PC-9 (cell line): Measurements from ENCODE around the gene P2RY8. TPM values are rescaled to one million over a fixed set of nuclear protein-coding genes. Genes with fewer than 3 reads are reported as not detected.
"Not testable (repeated sequence)": the region's sequence is repeated elsewhere in the genome, so short reads cannot be mapped to it uniquely, and the experiment has no call there.

Experiments
- BruUV-seq: library from RNA; stranded (reverse); fragments of 400-500 nt; replicated peaks from 2 replicates; lab custom pipeline; 2021; lab: Mats Ljungman, UMichigan
- CTCF ChIA-PET: fragments of 300-600 bp; sonication (Branson Sonifier 250); formaldehyde crosslinking; loops from one replicate; lab custom pipeline; 2022; ENCODE audit warnings: antibody characterized with exemption; lab: Charles Lee
- POLR2A ChIA-PET: fragments of 300-600 bp; sonication (Branson Sonifier 250); formaldehyde crosslinking; loops from one replicate; lab custom pipeline; 2022; ENCODE audit warnings: antibody characterized with exemption; ENCODE audit not compliant: unreplicated experiment; lab: Charles Lee
- DNase-seq, 2 experiments: peaks; one replicate each; pipeline versions ENCODE4 v3.0.0 to v3.0.0-alpha.2; 2015 to 2022; ENCODE audit warnings: mixed read lengths in 1 of 2
- H2AFZ ChIP-seq: fragments of 200-600 bp; sonication (generic); 2 replicates; pipeline ENCODE4 v1.8.1; 2017; ENCODE audit warnings: antibody characterized with exemption
- H3F3A ChIP-seq: fragments of 200-600 bp; sonication (generic); 2 replicates; pipeline ENCODE4 v1.8.1; 2017; ENCODE audit warnings: antibody characterized with exemption, mild to moderate bottlenecking, low read depth; ENCODE audit not compliant: insufficient read depth
- H3K27ac ChIP-seq: fragments of 200-600 bp; sonication (generic); 2 replicates; pipeline ENCODE4 v1.6.1; 2016; ENCODE audit warnings: mixed run types
- H3K27me3 ChIP-seq: fragments of 200-600 bp; sonication (generic); 2 replicates; pipeline ENCODE4 v1.6.1; 2016; ENCODE audit warnings: low read depth, mixed run types; ENCODE audit not compliant: insufficient read depth
- H3K36me3 ChIP-seq: fragments of 200-600 bp; sonication (generic); 2 replicates; pipeline ENCODE4 v1.6.1; 2016; ENCODE audit warnings: low read depth, mixed run types
- H3K4me1 ChIP-seq: fragments of 200-600 bp; sonication (generic); replicated peaks from 2 replicates; pipeline ENCODE4 v1.6.1; 2016; ENCODE audit warnings: mixed run types; ENCODE audit not compliant: insufficient read depth
- H3K4me2 ChIP-seq: fragments of 200-600 bp; sonication (generic); 2 replicates; pipeline ENCODE4 v1.6.1; 2017; ENCODE audit warnings: mixed run types
- H3K4me3 ChIP-seq: fragments of 200-600 bp; sonication (generic); 2 replicates; pipeline ENCODE4 v1.6.1; 2016; ENCODE audit warnings: mixed run types
- H3K79me2 ChIP-seq: fragments of 200-600 bp; sonication (generic); 2 replicates; pipeline ENCODE4 v1.6.1; 2017; ENCODE audit warnings: low read depth, mixed run types
- H3K9me2 ChIP-seq: fragments of 200-600 bp; sonication (generic); 2 replicates; pipeline ENCODE4 v1.8.1; 2017; ENCODE audit warnings: mild to moderate bottlenecking; ENCODE audit not compliant: insufficient read depth
- H3K9me3 ChIP-seq: fragments of 200-600 bp; sonication (generic); 2 replicates; pipeline ENCODE4 v1.8.1; 2016; ENCODE audit warnings: low read depth; ENCODE audit not compliant: insufficient read depth
- H4K20me1 ChIP-seq: fragments of 200-600 bp; sonication (generic); 2 replicates; pipeline ENCODE4 v1.8.1; 2017; ENCODE audit not compliant: insufficient read depth
- CTCF ChIP-seq: fragments of 200-600 bp; sonication (generic); conservative IDR thresholded peaks from 2 replicates; pipeline ENCODE4 v1.6.1; 2017; ENCODE audit warnings: mixed run types, antibody characterized with exemption, mild to moderate bottlenecking, moderate library complexity
- EZH2 ChIP-seq: fragments of 200-600 bp; sonication (generic); IDR thresholded peaks from 2 replicates; pipeline ENCODE4 v1.8.0; 2017; ENCODE audit warnings: antibody characterized with exemption, low read depth
- intact Hi-C: fragments of 100-400 bp; cut with micrococcal nuclease; formaldehyde crosslinking; loops from one replicate; pipeline ENCODE4 v1.10.0; 2022; ENCODE audit not compliant: unreplicated experiment
- total RNA-seq: library from RNA; stranded (reverse); gene quantifications from 2 replicates; pipeline ENCODE4 v1.2.3, GENCODE V29; 2021

P2RY8 gene
- total RNA-seq, 1 experiment from 2014 or later: not detected

DNA sequence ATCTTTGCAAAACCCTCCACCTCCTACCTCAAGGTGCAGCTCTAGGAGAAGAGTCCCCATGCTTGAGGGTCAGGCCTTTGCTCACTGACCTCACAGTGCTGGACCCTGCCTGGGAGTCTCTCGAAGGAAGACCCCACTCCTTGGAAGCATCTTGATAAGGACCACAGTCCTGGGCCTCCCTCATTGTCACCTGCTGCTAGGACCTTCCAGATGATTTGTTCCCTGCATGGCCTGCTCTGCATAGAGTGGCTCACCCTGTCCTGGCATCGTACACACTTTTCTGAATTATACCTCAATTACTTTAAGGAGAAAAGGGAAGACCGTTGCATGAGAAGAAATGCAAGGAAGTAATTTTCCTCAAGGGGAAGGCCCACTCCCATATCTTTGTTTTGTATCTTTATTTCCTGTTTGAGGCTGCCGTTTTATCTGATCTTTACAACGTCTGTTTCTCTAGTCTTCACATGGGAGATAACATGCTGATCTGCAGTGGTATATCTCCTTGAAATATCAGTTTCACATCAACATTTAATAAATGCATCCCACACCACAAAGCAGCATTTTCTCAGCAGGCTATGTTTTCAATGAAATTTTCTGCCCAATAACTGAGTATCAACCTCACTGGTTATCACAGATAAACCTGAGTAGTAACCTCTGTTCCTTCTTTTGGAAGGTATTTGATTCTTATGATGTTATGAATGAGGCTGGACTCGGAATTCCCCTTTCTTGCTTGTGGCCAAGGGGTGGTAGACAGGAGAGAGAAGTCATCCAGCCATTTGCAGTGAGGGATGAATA is 39.4 kb upstream of the P2RY8 start:
- no peaks in the 10 kb centered on the region for H3K36me3 ChIP-seq
- no TSS peak for BruUV-seq
- POLR2A ChIA-PET: no interaction called here
- H4K20me1 ChIP-seq: no peaks in the 10 kb centered on the region
- TF ChIP-seq CTCF (no peak), EZH2 (no peak)
- H3K9me2 ChIP-seq: no peaks in the 10 kb centered on the region
- no peak overlapping the region for H2AFZ ChIP-seq
- no peaks in the 10 kb centered on the region for H3K27me3 ChIP-seq
- no peaks in the 10 kb centered on the region for H3K4me1 ChIP-seq
- no peak overlapping the region for H3K27ac ChIP-seq
- intact Hi-C loops: no loop called here
- no peaks in the 10 kb centered on the region for H3F3A ChIP-seq
- CTCF ChIA-PET: no interaction called here
- no peaks in the 10 kb centered on the region for H3K9me3 ChIP-seq
- no peak for DNase-seq
- no peak overlapping the region for H3K4me2 ChIP-seq
- no peak overlapping the region for H3K4me3 ChIP-seq
- no peaks in the 10 kb centered on the region for H3K79me2 ChIP-seq

GRCh38 chrX:1574181-1574580 is 37.2 kb upstream of the P2RY8 start:
- CTCF ChIA-PET, H3K4me2 ChIP-seq, H3K9me3 ChIP-seq, H3K4me3 ChIP-seq, H3K27ac ChIP-seq, H3K79me2 ChIP-seq, H2AFZ ChIP-seq, H4K20me1 ChIP-seq, intact Hi-C loops, DNase-seq, POLR2A ChIA-PET, H3K4me1 ChIP-seq, H3K36me3 ChIP-seq, H3K27me3 ChIP-seq, H3K9me2 ChIP-seq, BruUV-seq, H3F3A ChIP-seq: not testable (repeated sequence)

DNA sequence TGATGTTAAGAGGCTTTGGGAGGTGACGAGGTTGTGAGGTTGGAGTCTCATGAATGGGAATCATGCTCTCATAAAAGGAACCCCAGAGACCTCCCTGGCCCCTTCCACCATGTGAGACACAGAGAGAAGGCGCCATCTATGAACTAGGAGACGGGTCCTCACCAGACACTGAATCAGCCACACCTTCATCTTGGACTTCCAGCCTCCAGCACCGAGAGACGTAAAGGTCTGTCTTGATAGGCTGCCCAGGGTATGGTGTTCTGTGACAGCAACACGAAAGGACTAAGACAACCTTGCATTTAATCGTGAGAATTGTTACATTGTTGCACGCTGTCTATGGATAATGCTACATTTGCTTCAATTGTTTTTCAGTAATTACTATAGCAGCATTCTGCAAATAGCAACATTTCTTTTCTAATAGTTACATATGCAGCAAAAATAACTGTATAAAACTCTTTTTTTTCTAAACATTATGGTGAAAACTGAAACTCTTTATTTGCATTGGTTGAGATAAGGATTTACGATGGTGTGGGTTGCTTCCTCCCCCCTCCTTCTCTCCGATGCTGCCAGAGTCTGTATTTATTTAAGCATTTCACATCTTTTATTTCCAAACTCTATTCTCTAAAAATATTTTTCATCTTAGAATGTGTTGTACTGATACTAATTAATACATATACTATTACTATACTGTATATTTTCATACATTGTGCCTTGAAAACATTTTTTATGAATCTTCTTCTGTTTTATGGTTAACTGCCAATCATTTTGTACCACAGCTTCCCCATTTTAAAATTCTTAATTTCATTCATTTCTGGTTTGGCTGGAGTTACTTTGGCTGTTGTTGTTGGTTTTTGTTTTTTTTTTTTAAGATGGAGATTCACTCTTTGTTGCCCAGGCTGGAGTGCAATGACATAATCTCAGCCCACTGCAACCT is 28.0 kb upstream of the P2RY8 start:
- H4K20me1 ChIP-seq: no peaks in the 10 kb centered on the region
- ChIA-PET POLR2A (no interaction called here), CTCF (no interaction called here)
- no peaks in the 10 kb centered on the region for H3K9me2 ChIP-seq
- H3K36me3 ChIP-seq: no peaks in the 10 kb centered on the region
- intact Hi-C loops: no loop called here
- TF ChIP-seq EZH2 (no peak), CTCF (no peak)
- H3K4me2 ChIP-seq: no peak overlapping the region
- H2AFZ ChIP-seq: no peak overlapping the region
- H3K4me1 ChIP-seq: no peaks in the 10 kb centered on the region
- no peak overlapping the region for H3K27ac ChIP-seq
- no TSS peak for BruUV-seq
- H3K4me3 ChIP-seq: no peak overlapping the region
- H3K79me2 ChIP-seq: no peaks in the 10 kb centered on the region
- no peaks in the 10 kb centered on the region for H3K9me3 ChIP-seq
- no peaks in the 10 kb centered on the region for H3F3A ChIP-seq
- DNase-seq: no peak
- peaks cover 19% of the 10 kb centered on the region; the same call in 1 of the 2 replicates for H3K27me3 ChIP-seq

DNA sequence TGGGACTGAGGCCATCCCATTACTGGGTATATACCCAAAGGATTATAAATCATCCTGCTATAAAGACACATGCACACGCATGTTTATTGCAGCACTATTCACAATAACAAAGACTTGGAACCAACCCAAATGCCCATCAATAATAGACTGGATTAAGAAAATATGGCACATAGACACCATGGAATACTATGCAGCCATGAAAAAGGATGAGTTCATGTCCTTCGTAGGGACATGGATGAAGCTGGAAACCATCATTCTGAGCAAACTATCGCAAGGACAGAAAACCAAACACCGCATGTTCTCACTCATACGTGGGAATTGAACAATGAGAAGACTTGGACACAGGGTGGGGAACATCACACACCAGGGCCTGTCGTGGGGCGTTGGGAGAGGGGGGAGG is 27.1 kb upstream of the P2RY8 start:
- H3K36me3 ChIP-seq, H3K4me1 ChIP-seq, CTCF ChIA-PET, H2AFZ ChIP-seq, intact Hi-C loops, H3K4me2 ChIP-seq, H3K9me2 ChIP-seq, H3F3A ChIP-seq, H3K27ac ChIP-seq, H3K4me3 ChIP-seq, H4K20me1 ChIP-seq, BruUV-seq, POLR2A ChIA-PET, H3K79me2 ChIP-seq, H3K9me3 ChIP-seq, DNase-seq: not testable (repeated sequence)
- peaks cover 22% of the 10 kb centered on the region; the same call in 1 of the 2 replicates for H3K27me3 ChIP-seq
